DND-41 (cell line): Measurements from ENCODE around the gene EVL.

Source experiments
- EZH2 ChIP-seq: IDR thresholded peaks from 3 replicates; pipeline ENCODE4 v1.6.1; 2012; ENCODE audit warnings: borderline replicate concordance, low read depth, mild to moderate bottlenecking, moderate library complexity, low read length, inconsistent platforms; ENCODE audit not compliant: severe bottlenecking
- TF ChIP-seq, protein P1 (sequence below): IDR thresholded peaks from 2 replicates; pipeline ENCODE4 v1.5.1; 2012; ENCODE audit warnings: borderline replicate concordance, low read length, moderate library complexity, mild to moderate bottlenecking; ENCODE audit not compliant: poor library complexity, severe bottlenecking; ENCODE audit errors: extremely low read depth

DNA sequence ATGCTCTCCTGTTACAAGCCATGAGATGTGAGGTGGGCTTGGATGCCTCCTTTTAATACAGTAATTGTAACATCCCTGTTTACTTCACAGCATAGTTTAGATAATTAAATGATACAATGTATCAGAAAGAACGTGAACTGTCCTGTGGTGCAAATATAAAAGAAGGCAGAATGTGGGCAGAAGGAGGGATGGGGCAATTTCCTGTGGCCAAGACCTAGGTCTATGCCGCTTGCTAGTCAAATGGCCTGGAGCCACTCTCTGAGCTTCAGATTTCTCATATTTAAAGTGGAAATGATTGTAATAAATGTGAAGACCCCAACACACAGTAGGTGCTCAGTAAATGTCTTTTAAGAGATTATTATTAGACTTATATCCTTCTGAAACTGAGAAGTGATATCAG lies 24.0 kb upstream of the EVL start:
- TF ChIP-seq, protein P1, sequence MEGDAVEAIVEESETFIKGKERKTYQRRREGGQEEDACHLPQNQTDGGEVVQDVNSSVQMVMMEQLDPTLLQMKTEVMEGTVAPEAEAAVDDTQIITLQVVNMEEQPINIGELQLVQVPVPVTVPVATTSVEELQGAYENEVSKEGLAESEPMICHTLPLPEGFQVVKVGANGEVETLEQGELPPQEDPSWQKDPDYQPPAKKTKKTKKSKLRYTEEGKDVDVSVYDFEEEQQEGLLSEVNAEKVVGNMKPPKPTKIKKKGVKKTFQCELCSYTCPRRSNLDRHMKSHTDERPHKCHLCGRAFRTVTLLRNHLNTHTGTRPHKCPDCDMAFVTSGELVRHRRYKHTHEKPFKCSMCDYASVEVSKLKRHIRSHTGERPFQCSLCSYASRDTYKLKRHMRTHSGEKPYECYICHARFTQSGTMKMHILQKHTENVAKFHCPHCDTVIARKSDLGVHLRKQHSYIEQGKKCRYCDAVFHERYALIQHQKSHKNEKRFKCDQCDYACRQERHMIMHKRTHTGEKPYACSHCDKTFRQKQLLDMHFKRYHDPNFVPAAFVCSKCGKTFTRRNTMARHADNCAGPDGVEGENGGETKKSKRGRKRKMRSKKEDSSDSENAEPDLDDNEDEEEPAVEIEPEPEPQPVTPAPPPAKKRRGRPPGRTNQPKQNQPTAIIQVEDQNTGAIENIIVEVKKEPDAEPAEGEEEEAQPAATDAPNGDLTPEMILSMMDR: no peak
- TF ChIP-seq EZH2: no peak
